ENCODE data around the gene GSTK1.

GSTK1 gene

DNA sequence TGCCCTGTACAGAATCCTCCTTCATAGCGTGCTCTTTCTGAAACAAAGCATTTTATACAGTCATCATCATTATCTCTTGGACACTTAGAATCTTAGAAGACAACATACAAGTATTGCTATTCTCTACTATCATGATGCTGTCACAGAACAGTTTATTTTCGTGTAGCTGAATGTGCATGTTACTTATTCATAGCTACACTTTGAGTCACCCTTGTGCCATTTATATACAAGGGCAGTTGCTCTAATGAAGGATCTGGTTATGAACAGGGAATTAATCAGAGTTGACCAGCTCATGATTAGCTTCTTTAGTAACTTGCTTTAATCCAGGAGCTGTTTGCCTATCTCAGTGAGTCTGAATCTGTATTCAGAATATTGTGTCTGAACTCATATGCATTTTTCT is 36.1 kb downstream of the GSTK1 start:
- no peak for DNase-seq

DNA sequence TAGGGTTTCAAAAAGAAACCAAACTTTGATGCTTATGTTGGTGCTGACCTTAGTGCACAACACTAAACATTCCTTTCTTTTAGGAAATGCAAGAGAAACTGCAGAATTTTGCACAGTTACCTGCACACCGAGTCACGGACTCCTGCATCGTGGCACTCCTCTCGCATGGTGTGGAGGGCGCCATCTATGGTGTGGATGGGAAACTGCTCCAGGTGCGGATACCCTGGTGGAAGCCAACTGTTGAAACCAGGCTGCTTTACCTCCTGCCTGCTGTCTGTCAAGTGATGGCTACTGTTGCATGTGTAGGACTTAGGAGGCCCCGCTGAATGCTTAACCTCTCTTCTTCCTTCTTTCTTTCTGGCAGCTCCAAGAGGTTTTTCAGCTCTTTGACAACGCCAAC is 36.6 kb downstream of the GSTK1 start:
- peak in 1 of 4 experiments; percentile 37 for DNase-seq

DNA sequence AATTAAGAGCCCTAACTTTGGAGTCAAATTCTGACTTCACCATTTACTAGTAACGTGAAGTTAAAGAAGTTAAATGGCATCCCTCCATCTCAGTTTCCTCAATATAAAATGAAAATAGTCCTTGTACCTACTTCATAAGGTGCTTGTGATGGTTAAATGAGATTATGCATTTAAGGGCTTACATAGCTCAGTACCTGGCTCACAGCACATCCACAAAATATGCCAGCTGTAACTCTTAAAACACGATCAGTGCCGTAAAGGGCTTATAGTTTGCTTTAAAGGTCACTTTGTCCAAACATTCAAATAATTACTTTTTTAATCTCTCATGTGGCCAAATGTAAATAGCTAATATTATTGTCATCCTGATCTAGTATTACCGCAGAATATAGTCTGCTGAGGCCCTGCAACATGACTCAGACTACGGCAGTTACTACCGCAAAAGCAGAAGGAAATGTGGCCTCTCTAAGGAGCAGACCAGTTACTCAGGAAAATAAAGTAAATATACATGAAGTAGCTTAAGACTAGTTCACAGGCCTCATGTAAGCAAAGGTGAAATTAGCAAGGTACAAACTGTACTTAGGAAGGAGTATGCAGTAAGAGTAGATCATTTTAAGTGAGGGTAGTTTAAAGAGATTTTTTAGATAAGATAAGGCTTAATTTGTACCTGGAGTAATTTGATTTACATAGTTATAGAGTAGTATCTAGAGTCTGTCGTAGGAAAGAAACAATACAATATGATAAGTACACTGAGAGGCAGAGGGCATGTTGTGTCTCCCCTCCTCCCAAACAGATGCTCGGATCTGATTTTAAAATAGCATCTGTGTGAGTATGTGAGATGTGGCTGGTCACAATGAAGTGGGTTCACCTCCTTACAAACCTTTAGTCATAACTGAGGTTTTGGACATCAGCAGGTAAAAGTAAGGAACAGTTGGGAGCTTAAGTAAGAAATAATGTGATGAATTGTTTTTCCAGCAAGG is 38.0 kb downstream of the GSTK1 start:
- peak; percentile 57 to 81 (median 77) for DNase-seq

DNA sequence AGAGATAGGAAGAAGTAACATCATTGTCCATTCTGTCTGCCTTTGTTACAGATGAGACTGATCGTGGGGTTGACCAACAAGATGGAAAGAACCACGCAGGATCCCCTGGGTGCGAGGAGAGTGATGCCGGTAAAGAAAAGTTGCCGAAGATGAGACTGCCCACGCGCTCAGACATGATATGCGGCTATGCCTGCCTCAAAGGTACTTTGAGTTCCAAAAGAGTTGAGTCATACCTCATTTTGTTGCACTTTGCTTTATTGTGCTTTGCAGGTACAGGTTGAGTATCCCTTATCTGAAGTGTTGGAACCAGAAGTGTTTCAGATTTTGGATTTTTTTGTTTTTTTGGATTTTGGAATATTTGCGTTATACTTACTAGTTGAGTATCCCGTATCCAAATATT is 40.5 kb downstream of the GSTK1 start:
- DNase-seq = no peak

DNA sequence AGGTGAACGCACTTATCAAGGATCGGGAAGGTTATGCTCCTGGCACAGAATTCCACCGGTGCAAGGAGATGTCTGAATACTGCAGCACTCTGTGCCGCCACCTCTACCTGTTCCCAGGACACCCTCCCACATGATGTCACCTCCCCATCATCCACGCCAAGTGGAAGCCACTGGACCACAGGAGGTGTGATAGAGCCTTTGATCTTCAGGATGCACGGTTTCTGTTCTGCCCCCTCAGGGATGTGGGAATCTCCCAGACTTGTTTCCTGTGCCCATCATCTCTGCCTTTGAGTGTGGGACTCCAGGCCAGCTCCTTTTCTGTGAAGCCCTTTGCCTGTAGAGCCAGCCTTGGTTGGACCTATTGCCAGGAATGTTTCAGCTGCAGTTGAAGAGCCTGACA is 41.7 kb downstream of the GSTK1 start:
- DNase-seq = no peak

DNA sequence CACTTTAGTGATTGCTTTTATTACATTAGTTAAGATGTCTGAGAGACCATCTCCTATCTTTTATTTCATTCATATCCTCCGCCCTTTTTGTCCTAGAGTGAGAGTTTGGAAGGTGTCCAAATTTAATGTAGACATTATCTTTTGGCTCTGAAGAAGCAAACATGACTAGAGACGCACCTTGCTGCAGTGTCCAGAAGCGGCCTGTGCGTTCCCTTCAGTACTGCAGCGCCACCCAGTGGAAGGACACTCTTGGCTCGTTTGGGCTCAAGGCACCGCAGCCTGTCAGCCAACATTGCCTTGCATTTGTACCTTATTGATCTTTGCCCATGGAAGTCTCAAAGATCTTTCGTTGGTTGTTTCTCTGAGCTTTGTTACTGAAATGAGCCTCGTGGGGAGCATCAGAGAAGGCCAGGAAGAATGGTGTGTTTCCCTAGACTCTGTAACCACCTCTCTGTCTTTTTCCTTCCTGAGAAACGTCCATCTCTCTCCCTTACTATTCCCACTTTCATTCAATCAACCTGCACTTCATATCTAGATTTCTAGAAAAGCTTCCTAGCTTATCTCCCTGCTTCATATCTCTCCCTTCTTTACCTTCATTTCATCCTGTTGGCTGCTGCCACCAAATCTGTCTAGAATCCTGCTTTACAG is 42.3 kb downstream of the GSTK1 start:
- peak; percentile 72 to 89 (median 82) for DNase-seq

DNA sequence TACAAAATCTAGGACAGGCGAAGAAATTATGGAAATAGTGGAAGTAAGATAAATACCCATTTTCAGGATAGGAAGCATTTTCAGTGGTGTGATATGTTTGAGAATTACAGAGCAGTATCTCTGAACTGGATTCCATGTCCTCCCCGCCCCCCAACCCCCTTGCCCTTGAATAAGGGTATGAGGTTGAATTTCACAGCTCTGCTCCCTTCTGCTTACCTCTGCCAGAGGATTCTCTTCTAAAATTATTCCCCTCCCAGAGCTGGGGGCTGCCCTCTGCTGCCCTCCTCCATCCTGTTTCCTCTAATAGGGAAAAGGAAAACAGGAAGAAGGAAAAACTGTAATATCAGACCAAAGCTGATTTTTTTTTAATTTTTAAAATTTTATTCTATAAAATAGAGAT is 45.4 kb downstream of the GSTK1 start:
- DNase-seq = no peak

DNA sequence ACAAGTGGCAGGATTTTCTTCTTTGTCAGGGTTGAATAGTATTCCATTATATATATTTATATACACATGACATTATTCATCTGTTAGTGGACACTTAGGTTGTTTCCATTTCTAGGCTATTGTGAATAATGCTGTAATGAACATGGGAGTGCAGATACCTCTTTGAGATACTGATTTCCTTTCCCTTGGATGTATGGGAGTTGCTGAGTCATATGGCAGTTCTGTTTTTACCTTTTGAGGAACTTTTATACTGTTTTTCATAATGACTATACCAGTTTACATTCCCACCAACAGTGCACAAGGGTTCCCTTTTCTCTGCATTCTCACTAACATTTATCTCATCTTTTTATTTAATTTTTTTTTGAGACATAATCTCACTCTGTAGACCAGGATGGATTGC is 50.9 kb downstream of the GSTK1 start:
- peak in 3 of 4 experiments; percentile 25 to 69 (median 64) for DNase-seq

DNA sequence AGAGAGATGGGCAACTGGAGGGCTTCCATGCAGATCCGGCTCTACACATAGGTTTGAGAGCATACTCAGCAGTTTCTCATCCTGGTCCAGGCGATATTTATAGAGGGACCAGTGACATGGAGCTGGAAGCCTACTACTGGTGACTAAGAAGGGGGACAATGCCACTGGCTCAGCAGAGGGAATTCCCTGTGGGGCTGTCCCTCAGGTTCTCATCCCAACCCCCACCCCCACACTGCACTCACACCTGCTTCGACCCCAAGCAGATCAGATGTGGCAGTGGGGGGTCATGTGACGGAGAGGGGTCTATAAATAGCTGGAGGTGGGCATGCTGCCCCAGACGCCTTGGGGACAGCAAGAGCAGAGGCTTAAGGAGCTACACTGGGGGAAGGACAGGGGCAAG is 52.5 kb downstream of the GSTK1 start, which contains the start of gene CLCN1:
Gene CLCN1 (plus strand): TSS at position 336 of the 400 bp plus-strand sequence. CDS start 102 bp downstream, outside the sequence.
- DNase-seq = no peak

DNA sequence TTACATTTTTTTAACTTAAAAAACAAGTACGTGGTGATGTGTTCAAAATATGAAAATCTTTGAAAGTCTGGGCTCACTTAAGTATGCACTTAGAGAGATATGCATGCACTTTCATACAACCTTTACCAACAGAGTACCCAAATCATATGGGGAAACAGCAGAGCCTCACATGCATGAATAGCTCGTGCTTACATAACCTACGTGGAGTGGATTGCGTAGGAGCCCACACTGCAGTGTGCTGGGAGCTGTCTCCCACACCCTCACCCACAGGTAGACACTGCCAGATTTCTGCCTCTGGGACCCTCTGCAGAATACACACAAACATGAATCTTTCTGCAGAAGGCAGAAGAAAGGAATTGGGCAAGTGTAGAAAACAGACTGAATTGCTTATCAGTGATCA is 53.3 kb downstream of the GSTK1 start:
- DNase-seq = peak in 3 of 4 experiments; percentile 50 to 61 (median 60)

DNA sequence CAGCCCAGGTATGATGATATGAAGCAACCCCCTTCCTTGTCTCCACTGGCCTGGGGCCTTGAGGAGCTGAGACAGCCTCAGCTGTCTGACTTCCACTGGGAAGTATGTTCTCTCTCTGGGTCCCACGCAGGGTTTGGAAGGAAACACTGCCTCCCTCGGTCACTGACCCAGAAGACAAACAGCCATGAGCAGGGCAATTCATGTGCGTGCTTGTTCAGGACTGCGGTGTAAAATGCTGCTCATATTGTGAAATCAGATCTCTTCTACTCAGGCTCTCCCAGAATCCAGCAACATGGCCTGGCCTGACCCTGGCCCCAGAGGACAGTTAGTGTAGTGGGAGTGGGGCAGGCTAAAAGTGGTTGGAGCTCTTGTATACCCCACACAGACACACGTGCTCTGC is 55.4 kb downstream of the GSTK1 start:
- peak; percentile 72 to 89 (median 84) for DNase-seq
